Measurements from ENCODE around the gene SUCLG1. TPM values are rescaled to one million over a fixed set of nuclear protein-coding genes. Genes with fewer than 3 reads are reported as not detected.
A peak's percentile ranks its signal among the peaks of the same experiment; 100 is the strongest.

The SUCLG1 gene
- polyA plus RNA-seq, 1 experiment, result 73.9 TPM

DNA sequence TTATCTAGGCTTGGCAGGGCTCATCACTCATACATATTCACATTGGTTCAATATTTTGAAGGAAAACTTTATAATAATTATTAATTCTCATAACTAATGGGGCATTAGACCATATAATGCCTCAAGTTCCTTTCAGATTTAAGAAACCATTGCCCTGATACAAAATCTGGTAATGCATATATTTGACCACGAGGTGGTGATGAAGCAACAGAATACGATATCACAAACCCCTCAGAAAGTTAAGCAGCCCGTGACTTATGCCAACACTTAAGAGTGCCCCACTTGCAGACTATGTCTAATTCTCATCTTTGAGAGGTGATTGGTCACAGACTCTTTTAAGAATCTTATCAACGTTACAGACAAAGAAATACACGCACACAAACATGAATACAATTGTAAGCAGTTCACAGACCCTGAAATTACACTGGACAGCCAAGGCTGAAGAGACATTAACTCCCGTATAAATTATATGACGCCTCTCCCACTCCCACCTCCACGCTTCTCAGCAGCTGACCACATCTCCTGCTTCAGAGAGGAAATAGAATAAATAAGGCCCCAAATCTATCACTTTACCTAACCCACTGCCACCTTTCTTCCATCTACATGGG lies 36.6 kb upstream of the SUCLG1 start:
- H3K27me3 ChIP-seq (ENCODE audit: control insufficient read depth, insufficient read depth, low read length), result no peaks in the 10 kb centered on the region
- POLR2A ChIA-PET, result no interaction called here

DNA sequence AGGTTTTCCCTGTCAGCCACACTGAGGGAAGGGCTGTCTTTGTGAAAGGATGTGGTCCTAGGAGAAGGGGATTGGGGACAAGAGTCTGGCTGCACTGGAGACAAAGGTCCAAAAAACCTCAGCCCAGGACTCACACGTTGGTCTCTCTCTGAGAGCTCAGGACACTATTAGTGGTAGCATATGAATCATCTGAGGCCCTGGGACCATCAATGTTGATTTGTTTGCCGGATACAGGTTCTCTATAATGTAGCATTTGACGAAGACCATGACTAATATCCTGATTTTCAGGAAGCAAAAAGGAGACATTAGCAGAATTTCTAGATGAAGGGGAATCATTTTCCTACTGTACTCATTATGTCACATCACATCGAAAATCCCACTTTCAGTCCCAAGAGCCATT lies 35.0 kb upstream of the SUCLG1 start:
- Histone ChIP-seq H3K9me3 (ENCODE audit: control insufficient read depth, insufficient read depth, low read length) (no peaks in the 10 kb centered on the region), H3K27me3 (ENCODE audit: control insufficient read depth, insufficient read depth, low read length) (no peaks in the 10 kb centered on the region), H3K27ac (ENCODE audit: low read depth, low read length) (peak overlapping the region; percentile 42), H3K4me3 (ENCODE audit: low read depth, low read length) (no peak overlapping the region)
- TF ChIP-seq, protein P1, sequence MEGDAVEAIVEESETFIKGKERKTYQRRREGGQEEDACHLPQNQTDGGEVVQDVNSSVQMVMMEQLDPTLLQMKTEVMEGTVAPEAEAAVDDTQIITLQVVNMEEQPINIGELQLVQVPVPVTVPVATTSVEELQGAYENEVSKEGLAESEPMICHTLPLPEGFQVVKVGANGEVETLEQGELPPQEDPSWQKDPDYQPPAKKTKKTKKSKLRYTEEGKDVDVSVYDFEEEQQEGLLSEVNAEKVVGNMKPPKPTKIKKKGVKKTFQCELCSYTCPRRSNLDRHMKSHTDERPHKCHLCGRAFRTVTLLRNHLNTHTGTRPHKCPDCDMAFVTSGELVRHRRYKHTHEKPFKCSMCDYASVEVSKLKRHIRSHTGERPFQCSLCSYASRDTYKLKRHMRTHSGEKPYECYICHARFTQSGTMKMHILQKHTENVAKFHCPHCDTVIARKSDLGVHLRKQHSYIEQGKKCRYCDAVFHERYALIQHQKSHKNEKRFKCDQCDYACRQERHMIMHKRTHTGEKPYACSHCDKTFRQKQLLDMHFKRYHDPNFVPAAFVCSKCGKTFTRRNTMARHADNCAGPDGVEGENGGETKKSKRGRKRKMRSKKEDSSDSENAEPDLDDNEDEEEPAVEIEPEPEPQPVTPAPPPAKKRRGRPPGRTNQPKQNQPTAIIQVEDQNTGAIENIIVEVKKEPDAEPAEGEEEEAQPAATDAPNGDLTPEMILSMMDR (IDR thresholded peaks at IDR 0.05; ENCODE audit: low read depth, low read length), result no peak
- ChIA-PET CTCF (interaction anchor here (1.3 to 2.7 kb wide), 3 partner anchors 364 to 432 kb away, joined by 3 to 19 read pairs (median 13); no protein-coding TSS in a partner anchor), POLR2A (interaction anchor here (0.6 to 1.0 kb wide), 2 partner anchors 404 to 412 kb away, joined by 3 read pairs; no protein-coding TSS in a partner anchor)
- no peak for DNase-seq (ENCODE audit: low read depth, low spot score)

More for the DNA sequence above, 36.6 kb upstream of the SUCLG1 start:
- TF ChIP-seq, protein P1 (IDR thresholded peaks at IDR 0.05; ENCODE audit: low read depth, low read length), result peak; percentile 68
- CTCF ChIA-PET, result no interaction called here
- DNase-seq (ENCODE audit: low read depth, low spot score), result peak; percentile 49
- H3K4me3 ChIP-seq (ENCODE audit: low read depth, low read length), result no peak overlapping the region
- no peak overlapping the region for H3K27ac ChIP-seq (ENCODE audit: low read depth, low read length)
- no peaks in the 10 kb centered on the region for H3K9me3 ChIP-seq (ENCODE audit: control insufficient read depth, insufficient read depth, low read length)

DNA sequence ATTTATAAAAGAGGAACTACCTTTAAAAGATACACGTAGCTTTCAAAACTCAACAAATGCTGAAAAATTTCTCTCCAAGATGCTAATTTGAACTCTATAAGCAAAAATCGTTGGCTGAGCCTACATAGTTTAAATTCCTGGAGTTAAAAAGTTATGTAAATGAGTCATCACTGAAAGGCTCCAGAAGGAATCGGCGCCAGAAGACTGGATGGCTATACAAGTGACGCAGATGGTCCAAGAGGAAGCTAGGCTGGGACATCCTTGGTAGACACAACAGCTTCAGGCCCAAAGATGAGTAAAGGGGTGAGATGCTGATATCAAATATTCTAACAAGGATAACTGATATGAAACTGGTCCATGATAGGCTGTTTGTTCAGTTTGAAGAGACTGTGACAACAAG lies 34.4 kb upstream of the SUCLG1 start:
- TF ChIP-seq, protein P1 (IDR thresholded peaks at IDR 0.05; ENCODE audit: low read depth, low read length), result no peak
- H3K27ac ChIP-seq (ENCODE audit: low read depth, low read length), result peak overlapping the region; percentile 42
- ChIA-PET POLR2A (interaction anchor here (0.6 to 1.0 kb wide), 2 partner anchors 405 to 413 kb away, joined by 3 read pairs; no protein-coding TSS in a partner anchor), CTCF (interaction anchor here (0.6 to 2.7 kb wide), 5 partner anchors 364 to 452 kb away, joined by 3 to 19 read pairs (median 3); no protein-coding TSS in a partner anchor)
- H3K4me3 ChIP-seq (ENCODE audit: low read depth, low read length), result no peak overlapping the region
- no peaks in the 10 kb centered on the region for H3K27me3 ChIP-seq (ENCODE audit: control insufficient read depth, insufficient read depth, low read length)
- H3K9me3 ChIP-seq (ENCODE audit: control insufficient read depth, insufficient read depth, low read length), result no peaks in the 10 kb centered on the region
- peak; percentile 79 for DNase-seq (ENCODE audit: low read depth, low spot score)

DNA sequence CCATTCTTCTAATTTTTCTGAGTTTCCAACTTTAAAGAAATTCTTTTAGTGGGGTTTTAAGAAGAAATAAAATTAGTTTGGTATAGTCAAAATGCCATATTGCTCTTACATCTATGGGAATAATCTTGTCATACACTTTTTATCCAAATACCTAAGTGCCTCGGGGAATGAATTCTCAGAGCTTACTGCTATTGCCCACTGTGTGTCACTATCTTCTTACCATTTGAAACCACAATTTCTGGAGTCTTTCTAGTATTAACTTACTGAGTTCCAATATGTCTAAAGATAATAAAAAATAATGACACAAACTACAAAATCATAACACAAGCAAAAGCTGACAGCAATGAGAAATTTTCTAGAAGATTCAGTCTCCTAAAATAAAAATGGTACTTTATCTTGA lies 33.5 kb upstream of the SUCLG1 start:
- Histone ChIP-seq H3K4me3 (ENCODE audit: low read depth, low read length) (no peak overlapping the region), H3K27me3 (ENCODE audit: control insufficient read depth, insufficient read depth, low read length) (no peaks in the 10 kb centered on the region), H3K27ac (ENCODE audit: low read depth, low read length) (no peak overlapping the region), H3K9me3 (ENCODE audit: control insufficient read depth, insufficient read depth, low read length) (no peaks in the 10 kb centered on the region)
- TF ChIP-seq, protein P1 (IDR thresholded peaks at IDR 0.05; ENCODE audit: low read depth, low read length), result peak; percentile 25; the same call in 1 of the 2 replicates
- ChIA-PET POLR2A (no interaction called here), CTCF (interaction anchor here (0.6 to 2.7 kb wide), 4 partner anchors 372 to 453 kb away, joined by 3 to 19 read pairs (median 8); no protein-coding TSS in a partner anchor)
- no peak for DNase-seq (ENCODE audit: low read depth, low spot score)

DNA sequence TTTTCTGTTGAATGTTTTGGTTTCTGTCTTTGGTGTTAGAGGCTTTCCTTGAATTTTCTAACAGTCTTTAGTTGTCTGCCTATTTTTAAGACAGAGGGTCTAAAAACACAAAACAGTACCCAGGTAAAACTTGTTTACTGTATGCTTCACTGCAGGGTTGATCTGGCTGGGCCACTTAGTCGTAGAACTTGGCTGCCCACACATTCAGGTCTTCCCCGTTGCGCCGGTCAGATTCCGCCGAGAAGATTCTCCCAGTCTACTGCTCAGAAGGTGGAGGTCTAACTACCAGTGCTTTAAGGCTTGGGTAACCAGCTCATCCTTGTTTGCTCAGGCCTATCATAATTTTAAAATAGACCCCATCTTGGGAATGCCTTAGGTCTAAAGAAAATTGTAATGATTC lies 32.7 kb upstream of the SUCLG1 start:
- no peak overlapping the region for H3K27ac ChIP-seq (ENCODE audit: low read depth, low read length)
- no peaks in the 10 kb centered on the region for H3K27me3 ChIP-seq (ENCODE audit: control insufficient read depth, insufficient read depth, low read length)
- ChIA-PET CTCF (interaction anchor here (1.2 to 2.5 kb wide), 2 partner anchors 391 to 434 kb away, joined by 6 to 19 read pairs; no protein-coding TSS in a partner anchor), POLR2A (no interaction called here)
- TF ChIP-seq, protein P1 (IDR thresholded peaks at IDR 0.05; ENCODE audit: low read depth, low read length), result no peak
- no peak overlapping the region for H3K4me3 ChIP-seq (ENCODE audit: low read depth, low read length)
- no peaks in the 10 kb centered on the region for H3K9me3 ChIP-seq (ENCODE audit: control insufficient read depth, insufficient read depth, low read length)
- DNase-seq (ENCODE audit: low read depth, low spot score), result no peak

All from AG04450 (cell line).